ENCODE results near the gene HRAS. TPM values are rescaled to one million over a fixed set of nuclear protein-coding genes. Genes with fewer than 3 reads are reported as not detected.

The HRAS gene
- total and polyA plus RNA-seq, 4 donors: 20.5 to 133 (median 69.7) TPM

GRCh38 chr11:554428-555226, 19.3 kb upstream of the HRAS start:
- 12 to 16% methylated on average over 38 to 53 of the region's 60 CpGs for WGBS, 2 donors

GRCh38 chr11:553988-554340, 18.6 kb upstream of the HRAS start:
- peaks cover 0 to 6% (median 0%) of the 10 kb centered on the region in 5 donors for H3K4me1 ChIP-seq (ENCODE audit: control insufficient read depth in 5 of 5, insufficient read depth in 5 of 5, low read length in 5 of 5)
- TF ChIP-seq CTCF (IDR thresholded peaks at IDR 0.05; ENCODE audit: control extremely low read depth, extremely low read depth): no peak
- H3K27ac ChIP-seq (ENCODE audit: low read depth in 1 of 2, low read length in 1 of 2): no peak overlapping the region
- no peaks in the 10 kb centered on the region for H3K36me3 ChIP-seq (ENCODE audit: control insufficient read depth in 4 of 4, insufficient read depth in 4 of 4, low read length in 4 of 4)
- H3K4me3 ChIP-seq: no peak overlapping the region
- H3K9me3 ChIP-seq (ENCODE audit: control insufficient read depth in 4 of 4, insufficient read depth in 3 of 4, low read length in 3 of 4): no peaks in the 10 kb centered on the region
- peaks cover 0 to 34% (median 8%) of the 10 kb centered on the region in 3 donors for H3K27me3 ChIP-seq (ENCODE audit: control insufficient read depth in 3 of 3, insufficient read depth in 3 of 3, low read length in 2 of 3)
- no peak overlapping the region for H3K9ac ChIP-seq (ENCODE audit: insufficient read depth in 1 of 2, low read length in 2 of 2)
- DNase-seq (no peak), ATAC-seq (ENCODE audit: insufficient read depth, low FRiP score) (no peak)
- 59 to 64% methylated on average over 10 to 11 of the region's 11 CpGs for WGBS, 2 donors

More at GRCh38 chr11:554428-555226, 19.3 kb upstream of the HRAS start:
- Histone ChIP-seq H3K27me3 (ENCODE audit: control insufficient read depth in 3 of 3, insufficient read depth in 3 of 3, low read length in 2 of 3) (peaks cover 0 to 37% (median 10%) of the 10 kb centered on the region in 3 donors), H3K4me1 (ENCODE audit: control insufficient read depth in 5 of 5, insufficient read depth in 5 of 5, low read length in 5 of 5) (peaks cover 0 to 6% (median 0%) of the 10 kb centered on the region in 5 donors), H3K9ac (ENCODE audit: insufficient read depth in 1 of 2, low read length in 2 of 2) (no peak overlapping the region), H3K4me3 (no peak overlapping the region), H3K27ac (ENCODE audit: low read depth in 1 of 2, low read length in 1 of 2) (no peak overlapping the region), H3K9me3 (ENCODE audit: control insufficient read depth in 4 of 4, insufficient read depth in 3 of 4, low read length in 3 of 4) (no peaks in the 10 kb centered on the region), H3K36me3 (ENCODE audit: control insufficient read depth in 4 of 4, insufficient read depth in 4 of 4, low read length in 4 of 4) (no peaks in the 10 kb centered on the region)
- TF ChIP-seq CTCF (IDR thresholded peaks at IDR 0.05; ENCODE audit: control extremely low read depth, extremely low read depth): peak; percentile 67
- DNase-seq (peak; percentile 52 to 71 (median 56)), ATAC-seq (ENCODE audit: insufficient read depth, low FRiP score) (peak; percentile 65)

- ATAC-seq (ENCODE audit: insufficient read depth, low FRiP score): no peak
- Histone ChIP-seq H3K27ac (ENCODE audit: low read depth in 1 of 2, low read length in 1 of 2) (no peak overlapping the region), H3K4me3 (no peak overlapping the region), H3K9ac (ENCODE audit: insufficient read depth in 1 of 2, low read length in 2 of 2) (no peak overlapping the region), H3K9me3 (ENCODE audit: control insufficient read depth in 4 of 4, insufficient read depth in 3 of 4, low read length in 3 of 4) (no peaks in the 10 kb centered on the region), H3K4me1 (ENCODE audit: control insufficient read depth in 5 of 5, insufficient read depth in 5 of 5, low read length in 5 of 5) (peaks cover 0 to 6% (median 0%) of the 10 kb centered on the region in 5 donors), H3K27me3 (ENCODE audit: control insufficient read depth in 3 of 3, insufficient read depth in 3 of 3, low read length in 2 of 3) (peaks cover 0 to 30% (median 8%) of the 10 kb centered on the region in 3 donors), H3K36me3 (ENCODE audit: control insufficient read depth in 4 of 4, insufficient read depth in 4 of 4, low read length in 4 of 4) (no peaks in the 10 kb centered on the region)
- WGBS, 2 donors: 83 to 89% methylated on average over 26 to 27 of the region's 27 CpGs
- DNase-seq: no peak
- no peak for TF ChIP-seq CTCF (IDR thresholded peaks at IDR 0.05; ENCODE audit: control extremely low read depth, extremely low read depth)
Observed at GRCh38 chr11:553083-553987, 18.0 kb upstream of the HRAS start.

Measured in lung (tissue), 12 donors.